Stimulated activated CD4-positive, alpha-beta T cell treated with anti-CD3 and anti-CD28 coated beads, Interleukin-2, amount 100 ng/mL, for 24 hours (primary cell): ENCODE results near the gene SCAMP3.
"Not testable (repeated sequence)": the region's sequence is repeated elsewhere in the genome, so short reads cannot be mapped to it uniquely, and the experiment has no call there.

ENCODE experiments used
- DNase-seq, 2 donors: peaks; one replicate each; pipeline ENCODE4 v3.0.0-alpha.2; 2020

The SCAMP3 gene

GRCh38 chr1:155254228-155254713 lies 7.9 kb downstream of the SCAMP3 start:
- DNase-seq, result no peak

DNA sequence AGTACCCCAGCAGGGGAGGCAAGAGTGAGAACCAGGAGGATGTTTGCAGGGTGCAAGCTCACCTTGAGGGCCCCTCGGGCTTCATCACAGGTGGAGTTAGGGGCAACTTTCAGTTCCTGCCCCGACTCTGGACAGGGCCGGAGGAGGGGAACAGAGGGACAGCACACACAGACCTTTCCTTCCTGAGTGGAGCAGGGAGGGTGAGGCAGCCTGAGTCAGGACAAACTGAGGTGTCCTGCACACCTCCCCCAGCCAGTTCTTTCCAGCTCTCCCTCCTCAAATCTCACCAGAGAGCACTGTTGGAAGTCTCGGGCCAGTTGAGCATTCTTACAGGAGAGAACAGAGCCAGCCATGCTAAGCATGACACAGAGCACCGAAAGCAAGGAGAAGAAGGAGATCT lies 8.4 kb downstream of the SCAMP3 start:
- no peak for DNase-seq

- DNase-seq, result no peak
Measured at GRCh38 chr1:155253208-155253607, 9.0 kb downstream of the SCAMP3 start.

GRCh38 chr1:155251566-155251965 lies 10.6 kb downstream of the SCAMP3 start:
- DNase-seq, result no peak

DNA sequence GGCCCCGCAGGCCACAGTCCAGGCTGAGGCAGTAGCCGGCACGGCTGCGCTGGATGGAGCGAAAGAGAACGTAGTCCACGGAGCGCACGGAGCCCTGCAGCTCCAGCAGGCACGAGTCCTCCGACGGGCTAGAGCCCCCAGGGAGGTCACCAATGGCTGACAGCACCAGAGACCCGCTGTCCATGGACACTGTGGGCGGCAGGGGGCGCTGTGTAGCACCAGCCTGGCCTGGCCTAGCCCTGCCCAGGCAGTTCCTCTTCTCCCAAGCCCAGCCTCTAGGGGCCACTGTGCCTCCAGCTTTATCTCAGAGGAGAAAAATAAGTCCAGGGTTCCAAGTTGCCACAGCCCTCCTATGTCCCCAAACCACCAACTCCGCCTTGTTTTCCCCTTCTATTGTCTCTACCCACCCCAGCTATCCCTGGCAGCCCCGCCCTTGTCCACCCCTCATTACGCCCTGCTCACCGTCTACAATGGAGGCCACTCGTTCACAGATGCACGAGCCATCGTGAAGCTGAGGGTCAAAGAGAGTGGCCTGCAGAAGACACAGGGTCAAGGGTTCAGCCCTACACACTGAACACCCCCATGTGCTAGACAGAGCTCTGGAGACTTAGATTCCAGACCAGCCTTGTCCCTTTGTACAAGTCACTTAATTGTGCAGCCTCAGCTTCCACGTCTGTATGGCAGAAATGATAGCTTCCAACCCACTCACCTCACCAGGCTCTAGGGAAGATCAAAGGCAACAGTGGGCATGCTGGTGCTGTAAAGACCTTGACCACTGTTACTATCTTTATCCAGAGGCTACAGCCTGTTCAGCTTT lies 11.3 kb downstream of the SCAMP3 start:
- peak; percentile 98 for DNase-seq

- DNase-seq, result no peak
Measured at GRCh38 chr1:155250246-155250632, 11.9 kb downstream of the SCAMP3 start.

- DNase-seq, result no peak
Measured at GRCh38 chr1:155247667-155248553, 14.2 kb downstream of the SCAMP3 start.

DNA sequence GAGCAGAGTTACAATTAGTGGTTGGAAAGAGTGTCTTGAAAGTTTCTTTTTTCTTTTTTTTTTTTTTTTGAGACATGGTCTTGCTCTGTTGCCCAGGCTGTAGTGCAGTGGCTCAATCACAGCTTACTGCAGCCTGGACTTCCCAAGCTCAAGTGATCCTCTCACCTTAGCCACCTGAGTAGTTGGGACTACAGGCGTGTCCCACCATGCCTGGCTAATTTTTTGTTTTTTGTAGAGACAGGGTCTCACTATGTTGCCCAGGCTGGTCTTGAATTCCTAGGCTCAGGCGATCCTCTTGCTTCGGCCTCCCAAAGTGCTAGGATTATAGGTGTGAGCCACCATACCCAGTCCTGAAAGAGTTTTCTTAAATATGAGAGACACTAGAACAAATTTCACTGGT lies 15.4 kb downstream of the SCAMP3 start:
- DNase-seq, result not testable (repeated sequence)

DNA sequence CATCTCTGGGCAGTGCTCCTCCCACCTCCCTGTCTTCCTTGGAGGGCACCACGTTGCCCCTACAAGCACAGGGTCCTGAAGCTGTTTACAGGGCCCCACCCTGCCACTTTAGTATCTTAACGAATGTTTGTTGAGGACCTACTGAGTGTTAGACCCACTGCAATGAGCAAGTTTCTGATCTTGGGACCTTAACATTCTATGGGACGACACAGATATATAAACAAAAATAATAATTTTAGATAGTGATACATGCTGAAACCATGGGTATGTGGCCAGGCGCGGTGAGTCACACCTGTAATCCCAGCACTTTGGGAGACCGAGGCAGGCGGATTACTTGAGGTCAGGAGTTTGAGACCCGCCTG lies 17.0 kb downstream of the SCAMP3 start:
- DNase-seq, result no peak

DNA sequence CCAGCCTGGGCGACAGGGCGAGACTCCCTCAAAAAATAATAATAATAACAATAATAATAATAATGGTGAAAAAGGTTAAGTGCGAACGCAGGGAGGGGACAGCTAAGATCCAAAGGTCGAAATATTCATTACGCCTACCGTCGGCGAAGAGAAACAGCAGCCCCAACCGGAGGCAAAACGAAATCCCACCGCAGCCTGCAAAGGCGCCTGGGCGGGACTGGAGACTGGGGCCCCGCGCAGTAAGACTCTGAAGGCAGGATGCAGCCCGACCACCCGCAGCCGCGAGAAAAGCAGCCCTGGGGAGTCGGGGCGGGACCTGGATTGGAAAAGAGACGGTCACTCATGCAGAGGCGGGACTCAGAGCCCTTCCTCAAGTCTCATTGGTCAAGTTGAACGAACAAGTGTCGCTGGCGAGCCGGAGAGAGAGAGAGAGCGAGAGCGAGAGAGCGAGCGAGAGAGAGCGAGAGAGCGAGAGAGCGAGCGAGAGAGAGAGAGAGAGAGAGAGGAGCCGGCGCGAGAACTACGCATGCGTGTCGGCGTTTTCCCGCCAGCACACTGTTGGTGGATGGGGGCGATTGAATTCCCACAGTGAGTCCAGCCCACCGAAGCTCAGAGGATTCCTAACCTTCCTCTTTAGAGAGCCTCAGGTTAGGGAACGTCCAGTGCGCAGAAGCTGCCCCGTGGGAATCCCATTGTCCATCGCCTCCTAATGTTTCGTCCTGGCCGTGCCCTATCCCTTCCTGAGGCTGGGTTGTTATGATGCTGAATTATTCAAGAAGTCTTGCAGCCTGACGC lies 17.6 kb downstream of the SCAMP3 start:
- peak; percentile 89 to 95 for DNase-seq

DNA sequence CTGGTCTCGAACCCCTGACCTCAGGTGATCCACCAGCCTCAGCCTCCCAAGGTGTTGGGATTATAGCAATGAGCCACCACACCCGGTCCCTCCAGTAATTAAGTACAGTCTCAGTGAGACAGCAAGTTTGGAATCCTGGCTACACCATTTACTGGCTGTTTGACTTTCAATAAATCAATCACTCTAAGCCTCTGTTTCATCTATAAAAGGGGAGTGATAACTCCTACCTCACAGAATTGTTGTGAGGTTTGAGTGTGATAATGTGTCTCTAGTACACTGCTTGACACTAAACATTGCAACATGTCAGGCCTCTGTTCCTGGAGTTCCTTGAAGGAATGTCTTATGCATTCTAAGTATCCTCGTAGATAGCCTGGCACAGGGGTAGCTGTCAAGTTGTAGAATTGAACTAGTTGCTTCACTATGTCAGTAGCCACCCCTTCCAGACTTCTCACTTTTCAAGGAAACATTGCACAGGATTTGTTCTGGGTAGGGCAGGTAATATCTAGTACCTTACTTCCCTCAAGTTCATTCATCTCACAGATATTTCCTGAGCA lies 19.3 kb downstream of the SCAMP3 start:
- DNase-seq, result no peak

DNA sequence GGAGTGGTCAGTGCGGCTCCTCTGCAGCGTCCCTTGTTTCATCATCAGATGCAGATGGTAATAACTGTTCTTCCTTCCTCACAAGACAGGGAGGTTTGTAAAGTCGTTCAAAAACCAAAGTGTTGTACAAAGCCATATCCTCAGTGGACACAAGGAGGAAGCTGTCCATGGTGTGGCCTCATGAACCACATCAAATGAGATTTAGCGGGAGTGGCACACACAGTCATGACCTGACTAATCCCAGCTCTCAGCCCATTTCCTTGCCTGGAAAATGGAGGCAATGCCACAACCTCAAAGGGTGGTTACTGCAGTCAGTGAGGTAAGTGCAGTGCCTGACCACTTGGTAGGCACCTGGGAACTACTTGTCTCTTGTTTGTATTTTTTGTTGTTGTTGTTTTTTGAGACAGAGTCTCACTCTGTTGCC lies 20.3 kb downstream of the SCAMP3 start:
- no peak for DNase-seq

DNA sequence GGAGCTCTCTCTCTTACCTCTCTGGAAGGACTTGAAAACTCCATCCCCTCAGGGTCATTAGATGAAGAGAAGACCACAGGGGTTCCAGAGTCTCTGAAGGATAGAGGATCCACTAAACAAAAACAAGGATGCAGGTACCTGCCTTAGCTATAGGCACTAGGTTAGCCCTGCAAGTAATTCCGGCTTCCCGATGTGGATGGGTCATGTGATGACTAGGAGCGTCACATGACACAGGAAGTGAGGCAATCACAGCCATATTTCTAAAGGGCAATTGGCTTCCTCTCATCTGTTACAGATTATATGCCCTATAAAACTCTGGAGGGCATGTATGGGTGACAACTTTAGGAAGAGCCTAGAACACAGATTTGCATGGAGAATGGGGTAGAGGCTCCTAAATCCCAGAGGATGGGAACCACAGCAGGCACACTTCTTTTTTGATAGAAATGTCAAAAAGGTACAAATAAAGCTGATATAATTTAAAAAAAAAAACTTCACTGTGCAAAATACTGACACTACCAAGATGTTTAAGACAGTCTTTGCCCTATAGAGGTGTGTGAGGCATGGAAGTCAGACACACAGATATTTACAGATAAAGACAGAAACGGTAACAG lies 21.0 kb downstream of the SCAMP3 start:
- DNase-seq, result peak; percentile 50 to 70

GRCh38 chr1:155236451-155236850 lies 25.7 kb downstream of the SCAMP3 start:
- DNase-seq, result no peak

- not testable (repeated sequence) for DNase-seq
Measured at GRCh38 chr1:155235375-155235774, 26.8 kb downstream of the SCAMP3 start.

- DNase-seq, result not testable (repeated sequence)
Measured at GRCh38 chr1:155233502-155233901, 28.7 kb downstream of the SCAMP3 start.

DNA sequence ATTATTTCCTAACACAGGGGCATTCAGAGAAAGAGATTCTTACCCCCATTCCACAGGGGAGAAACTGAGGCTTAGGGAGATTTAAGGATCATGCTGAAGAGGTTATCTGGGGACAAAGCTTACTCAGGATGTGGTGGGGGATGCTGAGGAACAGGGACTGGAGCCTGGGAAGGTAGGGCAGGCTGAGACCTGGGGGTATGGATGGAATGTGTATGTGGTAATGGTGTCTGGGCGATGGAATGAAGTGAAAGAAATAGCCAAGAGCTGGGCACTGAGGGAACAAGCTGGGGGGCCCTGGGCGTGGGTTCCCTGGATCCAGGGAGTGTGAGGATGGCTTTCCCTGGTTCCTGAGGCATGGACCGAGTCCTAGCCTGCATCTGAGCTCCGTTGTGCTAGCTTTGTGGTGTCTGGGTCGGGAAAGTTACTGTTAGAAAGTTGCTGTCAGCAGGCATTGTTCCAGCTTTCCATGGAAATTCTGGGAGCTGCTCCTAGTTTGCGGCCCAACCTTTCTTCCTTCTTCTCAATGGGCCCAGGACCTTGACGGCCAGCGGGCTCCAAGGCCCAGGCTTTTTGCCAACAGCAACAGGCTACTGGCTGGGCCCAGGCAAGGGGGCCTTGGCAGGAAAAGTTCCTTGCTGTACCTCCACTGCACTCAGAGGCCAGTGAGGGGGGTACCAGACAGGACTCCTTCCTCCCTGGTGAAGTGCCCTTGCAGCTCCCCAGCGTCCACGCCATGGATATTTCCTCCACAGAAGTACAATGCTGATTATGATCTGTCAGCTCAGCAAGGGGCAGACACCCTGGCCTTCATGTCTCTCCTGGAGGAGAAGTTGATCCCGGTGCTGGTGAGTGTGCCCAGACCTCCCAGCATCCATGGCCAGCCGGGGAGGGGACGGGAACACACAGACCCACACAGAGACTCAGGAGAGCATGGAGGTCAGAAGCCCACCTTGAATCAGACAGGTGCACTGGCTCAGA lies 29.9 kb downstream of the SCAMP3 start:
- not testable (repeated sequence) for DNase-seq

- not testable (repeated sequence) for DNase-seq
Measured at GRCh38 chr1:155231302-155231701, 30.9 kb downstream of the SCAMP3 start.

GRCh38 chr1:155228096-155228427 lies 34.1 kb downstream of the SCAMP3 start:
- no peak for DNase-seq

- DNase-seq, result peak; percentile 99 to 100
Measured at GRCh38 chr1:155227261-155228095, 34.7 kb downstream of the SCAMP3 start.
